ENCODE measurements around the gene ELMO1. TPM values are rescaled to one million over a fixed set of nuclear protein-coding genes. Genes with fewer than 3 reads are reported as not detected.
A peak's percentile ranks its signal among the peaks of the same experiment; 100 is the strongest.

Gene ELMO1
- total RNA-seq, 1 donor from 2014 or later, result 151 TPM

DNA sequence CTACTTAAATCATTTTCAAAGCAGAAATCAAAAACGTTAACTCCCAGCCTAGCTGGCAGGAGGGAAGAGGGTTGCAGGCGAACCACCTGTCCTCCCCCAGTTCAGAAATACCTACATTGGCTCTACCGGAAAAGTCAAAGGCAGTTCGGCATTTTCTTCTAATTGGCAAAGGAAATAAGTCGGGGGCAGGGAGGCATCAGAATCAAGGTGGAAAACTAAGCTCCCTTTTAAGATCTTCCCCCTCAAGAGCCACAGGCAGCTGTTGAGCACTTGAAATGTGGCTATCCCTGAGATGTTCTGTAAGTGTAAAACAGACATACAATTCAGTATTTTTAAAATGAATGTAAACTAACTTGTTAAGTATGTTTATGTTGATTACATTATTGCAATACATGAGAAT, 957 bp upstream of the ELMO1 start:
- H3K36me3 Mint-ChIP-seq (ENCODE audit: low read depth, unreplicated experiment), result peaks cover 20% of the 10 kb centered on the region
- TF ChIP-seq, protein P1, sequence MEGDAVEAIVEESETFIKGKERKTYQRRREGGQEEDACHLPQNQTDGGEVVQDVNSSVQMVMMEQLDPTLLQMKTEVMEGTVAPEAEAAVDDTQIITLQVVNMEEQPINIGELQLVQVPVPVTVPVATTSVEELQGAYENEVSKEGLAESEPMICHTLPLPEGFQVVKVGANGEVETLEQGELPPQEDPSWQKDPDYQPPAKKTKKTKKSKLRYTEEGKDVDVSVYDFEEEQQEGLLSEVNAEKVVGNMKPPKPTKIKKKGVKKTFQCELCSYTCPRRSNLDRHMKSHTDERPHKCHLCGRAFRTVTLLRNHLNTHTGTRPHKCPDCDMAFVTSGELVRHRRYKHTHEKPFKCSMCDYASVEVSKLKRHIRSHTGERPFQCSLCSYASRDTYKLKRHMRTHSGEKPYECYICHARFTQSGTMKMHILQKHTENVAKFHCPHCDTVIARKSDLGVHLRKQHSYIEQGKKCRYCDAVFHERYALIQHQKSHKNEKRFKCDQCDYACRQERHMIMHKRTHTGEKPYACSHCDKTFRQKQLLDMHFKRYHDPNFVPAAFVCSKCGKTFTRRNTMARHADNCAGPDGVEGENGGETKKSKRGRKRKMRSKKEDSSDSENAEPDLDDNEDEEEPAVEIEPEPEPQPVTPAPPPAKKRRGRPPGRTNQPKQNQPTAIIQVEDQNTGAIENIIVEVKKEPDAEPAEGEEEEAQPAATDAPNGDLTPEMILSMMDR (IDR thresholded peaks at IDR 0.05; ENCODE audit: unreplicated experiment), result no peak
- peaks cover 18% of the 10 kb centered on the region for H3K27me3 Mint-ChIP-seq (ENCODE audit: unreplicated experiment)
- no peak for DNase-seq (ENCODE audit: low spot score)
- H3K27ac Mint-ChIP-seq (ENCODE audit: unreplicated experiment), result peak overlapping the region; percentile 90
- peaks cover 48% of the 10 kb centered on the region for H3K4me1 Mint-ChIP-seq (ENCODE audit: unreplicated experiment)
- peak overlapping the region; percentile 98 for H3K4me3 Mint-ChIP-seq (ENCODE audit: unreplicated experiment)
- H3K9me3 Mint-ChIP-seq (ENCODE audit: unreplicated experiment), result no peaks in the 10 kb centered on the region

DNA sequence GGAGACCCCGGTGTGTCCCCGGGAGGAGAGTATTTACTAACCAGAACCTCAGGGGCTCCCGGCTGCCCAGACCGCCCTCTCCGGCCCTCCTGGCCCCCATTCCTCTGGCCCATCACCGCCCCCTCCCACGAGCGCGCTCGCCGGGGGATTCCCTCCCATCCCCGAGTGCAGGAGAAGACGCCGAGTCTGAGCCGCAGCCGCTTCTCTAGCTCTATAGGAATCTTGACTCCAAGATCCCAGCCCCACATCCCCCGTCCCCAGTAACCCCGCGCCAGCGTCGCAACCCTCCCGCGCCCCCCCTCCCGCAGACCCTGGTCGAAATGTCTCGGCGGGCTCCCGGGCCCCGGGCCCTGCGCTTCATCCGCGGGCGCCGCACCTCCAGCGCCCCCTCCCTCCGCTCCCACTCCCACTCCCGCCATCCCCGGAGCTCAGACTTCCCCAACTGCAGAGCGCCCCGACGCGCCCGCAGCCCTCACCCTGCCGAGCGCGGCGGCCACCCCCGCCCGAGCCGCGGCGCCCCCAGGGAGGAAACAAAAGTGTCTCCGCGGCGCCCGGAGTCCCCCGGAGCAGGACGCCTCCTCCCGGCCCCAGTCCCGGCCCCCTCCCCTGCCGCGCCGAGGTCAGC, 541 bp downstream of the ELMO1 start:
- DNase-seq (ENCODE audit: low spot score), result no peak
- Mint-ChIP-seq H3K4me3 (ENCODE audit: unreplicated experiment) (peak overlapping the region; percentile 100), H3K27ac (ENCODE audit: unreplicated experiment) (peak overlapping the region; percentile 95), H3K9me3 (ENCODE audit: unreplicated experiment) (no peaks in the 10 kb centered on the region), H3K27me3 (ENCODE audit: unreplicated experiment) (peaks cover 18% of the 10 kb centered on the region), H3K36me3 (ENCODE audit: low read depth, unreplicated experiment) (peaks cover 25% of the 10 kb centered on the region), H3K4me1 (ENCODE audit: unreplicated experiment) (peaks cover 59% of the 10 kb centered on the region)
- TF ChIP-seq, protein P1 (IDR thresholded peaks at IDR 0.05; ENCODE audit: unreplicated experiment), result no peak

DNA sequence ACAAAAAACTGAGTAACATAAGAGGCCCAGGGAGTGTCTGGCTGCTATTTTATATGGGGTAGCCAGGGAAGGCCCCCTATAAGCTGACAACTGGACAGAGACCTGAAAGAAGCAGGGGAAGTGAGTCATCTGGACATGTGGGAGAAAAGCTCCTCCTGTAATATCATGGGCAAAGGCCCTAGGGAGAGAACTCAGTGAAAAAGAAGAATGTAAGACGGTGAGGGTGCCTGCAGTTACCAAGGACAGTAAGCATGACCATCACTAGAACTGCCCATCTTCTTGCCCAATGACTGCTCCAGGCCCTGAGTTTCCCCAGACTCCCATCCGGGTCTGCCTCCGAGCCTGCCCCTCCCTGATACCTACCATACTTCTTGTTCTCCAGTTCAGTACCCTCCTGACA, 2.3 kb downstream of the ELMO1 start:
- Mint-ChIP-seq H3K4me3 (ENCODE audit: unreplicated experiment) (peak overlapping the region; percentile 100), H3K36me3 (ENCODE audit: low read depth, unreplicated experiment) (peaks cover 25% of the 10 kb centered on the region), H3K4me1 (ENCODE audit: unreplicated experiment) (peaks cover 68% of the 10 kb centered on the region), H3K9me3 (ENCODE audit: unreplicated experiment) (no peaks in the 10 kb centered on the region), H3K27me3 (ENCODE audit: unreplicated experiment) (peaks cover 18% of the 10 kb centered on the region), H3K27ac (ENCODE audit: unreplicated experiment) (peak overlapping the region; percentile 95)
- DNase-seq (ENCODE audit: low spot score), result no peak
- TF ChIP-seq, protein P1 (IDR thresholded peaks at IDR 0.05; ENCODE audit: unreplicated experiment), result no peak

DNA sequence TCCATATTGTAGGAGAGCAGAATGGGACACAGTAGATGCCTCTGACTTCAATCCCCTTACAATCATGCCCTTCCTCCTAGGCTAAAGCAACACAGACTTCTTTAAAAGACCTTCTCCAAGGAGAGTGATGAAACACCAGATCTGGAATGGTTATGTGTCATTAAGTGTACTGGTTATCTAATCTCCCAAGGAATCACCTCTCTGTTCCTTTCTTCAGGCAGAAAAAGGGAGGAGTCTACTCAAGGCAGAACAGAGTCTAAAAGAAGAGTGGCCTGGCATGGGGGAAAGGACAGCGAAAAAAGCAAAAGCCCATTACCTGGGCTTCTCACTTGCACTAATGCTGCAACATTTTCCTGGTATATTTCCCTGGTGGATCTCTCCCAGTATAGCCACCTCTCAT, 2.9 kb downstream of the ELMO1 start:
- Mint-ChIP-seq H3K27me3 (ENCODE audit: unreplicated experiment) (peaks cover 18% of the 10 kb centered on the region), H3K4me1 (ENCODE audit: unreplicated experiment) (peaks cover 73% of the 10 kb centered on the region), H3K4me3 (ENCODE audit: unreplicated experiment) (peak overlapping the region; percentile 100), H3K9me3 (ENCODE audit: unreplicated experiment) (no peaks in the 10 kb centered on the region), H3K36me3 (ENCODE audit: low read depth, unreplicated experiment) (peaks cover 25% of the 10 kb centered on the region), H3K27ac (ENCODE audit: unreplicated experiment) (no peak overlapping the region)
- TF ChIP-seq, protein P1 (IDR thresholded peaks at IDR 0.05; ENCODE audit: unreplicated experiment), result no peak
- no peak for DNase-seq (ENCODE audit: low spot score)

DNA sequence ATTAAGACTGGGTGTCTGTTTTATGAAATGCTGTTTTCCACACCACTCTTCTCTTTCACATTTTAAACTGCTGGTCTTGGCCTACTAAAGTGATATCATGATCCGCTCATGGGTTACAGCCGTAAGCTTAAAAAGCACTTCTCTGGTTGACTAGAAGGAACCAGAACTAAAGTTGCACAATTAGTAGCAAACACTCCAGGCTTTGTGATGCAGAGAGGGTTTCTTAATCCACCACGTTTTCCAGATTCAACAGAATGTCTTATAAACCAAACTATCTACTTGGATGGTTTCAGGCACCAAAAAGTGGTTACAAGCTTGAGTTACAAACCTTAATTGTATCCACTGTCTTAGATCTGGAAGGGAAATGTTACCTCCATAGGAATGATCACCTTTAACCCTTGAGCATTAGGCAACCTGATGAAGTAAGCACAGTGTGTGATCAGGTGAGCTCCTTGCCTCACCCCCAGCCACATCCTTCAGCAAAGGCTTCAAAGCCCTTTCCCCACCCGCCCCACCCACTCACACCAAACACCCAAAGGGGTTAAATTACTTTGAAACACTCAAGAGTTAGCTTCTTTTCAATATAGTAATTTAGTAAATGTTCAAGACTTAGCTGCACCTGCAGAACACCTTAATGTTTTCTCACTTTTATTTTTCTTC, 3.5 kb downstream of the ELMO1 start:
- Mint-ChIP-seq H3K27ac (ENCODE audit: unreplicated experiment) (no peak overlapping the region), H3K4me1 (ENCODE audit: unreplicated experiment) (peaks cover 72% of the 10 kb centered on the region), H3K4me3 (ENCODE audit: unreplicated experiment) (no peak overlapping the region), H3K36me3 (ENCODE audit: low read depth, unreplicated experiment) (peaks cover 25% of the 10 kb centered on the region), H3K9me3 (ENCODE audit: unreplicated experiment) (no peaks in the 10 kb centered on the region), H3K27me3 (ENCODE audit: unreplicated experiment) (peaks cover 18% of the 10 kb centered on the region)
- no peak for DNase-seq (ENCODE audit: low spot score)
- TF ChIP-seq, protein P1 (IDR thresholded peaks at IDR 0.05; ENCODE audit: unreplicated experiment), result no peak

All from endothelial cell (in vitro differentiated cells).